NCI-H82 (cell line): ENCODE measurements around the gene MAGI2.

ENCODE experiments used
- DNase-seq: peaks from one replicate; lab custom pipeline; 2025; lab: John Stamatoyannopoulos, UW

MAGI2 gene

DNA sequence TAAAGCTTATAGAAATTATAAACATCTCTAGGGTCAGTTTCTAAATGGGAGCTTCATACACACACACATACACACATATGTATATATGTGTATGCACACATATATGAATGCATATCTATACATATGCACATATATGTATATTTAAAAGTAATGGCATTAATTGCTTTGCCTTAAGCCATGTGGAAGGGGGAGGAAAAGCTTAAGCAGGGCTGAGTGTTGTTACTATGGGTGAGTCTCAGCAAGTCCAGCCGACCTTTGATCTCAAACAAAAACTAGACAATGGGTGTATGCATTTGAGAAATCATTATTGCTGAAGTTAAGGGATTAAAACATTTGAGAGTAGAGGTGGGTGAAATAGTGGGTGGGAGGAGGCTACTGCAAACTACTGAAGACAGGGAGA is 546.7 kb downstream of the MAGI2 start:
- DNase-seq: no peak

DNA sequence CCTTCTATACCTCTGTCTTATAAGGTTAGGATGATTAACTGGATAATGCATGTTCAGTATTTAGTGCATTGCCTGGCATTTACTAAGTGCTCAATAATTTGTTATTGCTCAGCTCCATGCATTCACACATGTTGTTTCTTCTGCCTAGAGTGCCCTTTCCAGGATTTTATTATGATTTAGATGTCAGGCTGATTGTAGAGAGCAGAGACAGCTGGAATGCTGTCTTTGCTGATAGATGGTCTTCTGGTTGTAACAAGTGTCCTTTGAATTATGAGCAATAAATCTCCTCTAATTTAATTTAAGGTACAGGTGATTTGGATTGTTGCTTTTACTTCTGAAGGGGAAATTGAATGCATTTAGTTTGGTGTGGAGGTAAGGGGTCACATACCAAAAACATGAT is 548.0 kb downstream of the MAGI2 start:
- peak; percentile 44 for DNase-seq

DNA sequence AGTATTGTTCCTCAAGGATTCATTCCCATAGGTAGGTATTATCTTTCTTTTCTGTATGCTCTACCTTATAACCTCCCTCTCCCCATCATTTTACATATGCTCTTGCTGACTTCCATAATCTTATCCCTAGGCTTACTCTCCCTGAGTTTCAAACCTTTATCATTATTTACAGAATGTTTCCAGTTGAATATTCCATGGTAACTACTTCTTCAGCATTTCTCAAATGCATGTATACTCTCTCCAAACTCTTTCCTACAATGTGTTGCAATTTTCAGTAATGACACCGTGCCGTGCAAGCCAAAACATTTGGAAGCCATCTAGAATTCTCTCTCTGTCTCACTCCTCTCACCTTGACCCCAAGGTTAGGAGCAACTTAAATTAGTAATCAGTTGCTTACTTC is 548.5 kb downstream of the MAGI2 start:
- no peak for DNase-seq

- DNase-seq: no peak
Observed at GRCh38 chr7:78901566-78901965, 551.9 kb downstream of the MAGI2 start.

DNA sequence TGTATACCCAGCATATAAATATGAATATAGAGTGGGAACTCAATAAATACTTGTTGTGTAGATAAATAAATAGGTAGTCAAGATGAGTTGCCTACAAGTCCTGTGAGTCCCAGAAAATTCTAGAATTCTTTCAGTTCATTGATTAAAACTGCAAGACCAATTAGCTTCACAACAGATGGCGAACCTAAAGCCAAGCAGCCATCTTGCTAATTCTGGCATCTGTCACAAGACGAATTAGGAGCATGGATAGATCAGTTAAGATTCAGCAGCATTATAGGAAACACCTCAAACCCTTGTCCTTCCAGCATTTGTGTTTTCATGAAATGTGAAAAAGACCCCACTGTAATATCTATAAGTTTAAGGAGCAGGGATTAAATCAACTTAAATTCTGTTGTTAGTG is 552.7 kb downstream of the MAGI2 start:
- DNase-seq: peak; percentile 88

DNA sequence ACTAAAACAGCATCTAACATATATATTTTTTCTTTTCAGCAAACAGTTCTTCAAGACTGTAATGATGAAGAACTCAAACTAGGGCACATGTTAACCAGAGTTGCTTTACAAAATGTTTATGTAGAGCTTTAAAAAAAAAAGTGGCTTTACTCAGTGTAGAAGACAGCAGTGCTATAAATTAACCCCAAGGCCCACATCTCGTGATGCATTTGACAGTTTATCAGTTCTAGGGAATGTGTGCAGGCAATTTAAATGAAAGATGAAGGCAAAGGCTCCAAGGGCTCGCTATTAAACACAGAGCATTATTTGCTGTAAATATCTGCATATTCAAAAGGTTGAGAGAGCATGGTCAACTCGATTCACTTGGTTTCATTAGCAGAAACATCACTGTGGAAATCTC is 558.1 kb downstream of the MAGI2 start:
- DNase-seq: no peak

DNA sequence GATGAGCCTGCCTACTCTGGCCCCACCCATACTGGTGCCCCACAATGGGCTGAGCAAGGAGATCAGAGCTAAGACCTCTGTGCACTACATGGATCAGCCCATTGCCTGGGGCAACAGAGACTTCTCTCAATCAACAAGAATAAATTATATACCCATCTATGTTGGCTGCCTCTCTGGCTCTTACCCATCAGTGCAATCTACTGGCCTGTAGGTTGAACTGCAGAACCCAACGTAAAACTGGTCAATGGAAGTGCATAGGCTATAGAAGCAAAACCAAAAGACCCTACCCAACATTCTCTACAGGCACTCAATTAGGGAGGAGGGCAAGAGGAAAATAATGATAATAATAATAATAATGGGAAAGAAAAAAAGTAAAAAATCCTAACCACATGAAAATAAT is 574.3 kb downstream of the MAGI2 start:
- DNase-seq: no peak

- no peak for DNase-seq
Observed at GRCh38 chr7:78873117-78873516, 580.4 kb downstream of the MAGI2 start.

- no peak for DNase-seq
Observed at GRCh38 chr7:78864339-78864738, 589.1 kb downstream of the MAGI2 start.

- DNase-seq: no peak
Observed at GRCh38 chr7:78863281-78863680, 590.2 kb downstream of the MAGI2 start.

DNA sequence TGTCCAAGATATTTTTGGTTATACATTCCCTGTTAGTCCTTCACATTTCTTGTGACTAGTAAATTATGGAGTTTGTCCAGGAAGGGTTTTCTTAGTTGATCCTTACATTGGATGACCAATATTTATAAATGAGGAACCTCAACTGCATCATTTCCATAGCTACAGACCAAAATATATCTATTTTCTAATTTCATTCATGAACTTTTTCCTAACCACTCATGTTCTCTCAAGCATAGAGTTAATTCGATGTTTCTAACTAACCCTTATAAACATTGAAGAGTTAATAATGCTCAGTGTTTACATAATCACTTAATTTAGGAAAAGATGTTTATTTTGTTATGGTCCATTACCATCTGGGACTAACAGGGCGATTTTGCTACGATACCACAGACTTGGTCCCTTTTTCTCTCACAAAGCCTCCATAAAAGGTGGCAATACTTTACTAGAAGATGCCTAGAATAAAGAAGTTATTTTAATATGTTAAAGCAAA is 591.0 kb downstream of the MAGI2 start:
- no peak for DNase-seq

DNA sequence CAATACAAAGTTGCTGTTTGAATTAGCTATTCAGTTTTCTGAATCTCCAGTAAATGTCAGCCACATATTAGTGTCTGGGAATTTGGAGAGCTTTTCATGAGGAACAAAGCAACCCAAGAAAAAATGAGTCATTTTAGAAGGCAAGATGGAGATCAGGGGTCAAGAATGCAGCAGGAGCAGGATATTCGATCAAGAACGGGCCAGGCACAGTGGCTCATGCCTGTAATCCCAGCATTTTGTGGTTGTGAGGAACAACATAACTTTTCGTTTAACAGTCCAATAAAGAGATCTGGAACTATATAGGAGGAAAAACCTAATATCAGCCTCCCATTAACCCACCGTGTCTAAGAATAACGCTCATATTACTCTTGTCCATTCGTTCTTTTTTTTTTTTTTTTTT is 600.5 kb downstream of the MAGI2 start:
- DNase-seq: no peak

DNA sequence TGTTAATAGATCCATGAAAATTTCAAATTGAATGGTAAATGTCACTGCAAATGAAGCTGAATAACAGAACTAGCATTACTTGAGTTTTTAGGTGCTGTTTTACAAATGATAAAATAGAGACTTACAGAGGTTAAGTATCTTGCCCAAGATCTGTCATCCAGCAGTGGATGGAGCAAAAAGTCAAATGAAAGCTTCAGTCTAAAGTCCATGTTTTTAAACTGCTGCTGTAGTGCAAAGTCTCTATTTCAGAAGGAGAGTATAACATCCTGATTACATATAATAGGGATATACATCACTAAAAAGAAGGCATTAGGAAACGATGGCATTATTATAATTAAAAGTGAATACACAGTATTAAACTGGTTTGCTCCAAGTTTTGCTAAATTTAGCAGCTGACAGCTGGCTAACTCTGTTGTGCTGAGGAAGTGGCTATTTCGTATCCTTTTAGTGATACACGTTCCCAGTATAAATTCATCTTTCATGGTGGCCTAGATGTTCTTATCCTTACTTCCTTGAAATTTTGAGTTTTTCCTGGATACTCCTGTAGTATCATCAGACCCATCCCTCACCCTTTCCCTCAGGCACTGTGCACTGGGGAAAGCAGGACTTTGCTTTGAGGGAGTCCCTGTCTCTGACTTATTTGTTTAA is 603.2 kb downstream of the MAGI2 start:
- no peak for DNase-seq

GRCh38 chr7:78845155-78845554 is 608.3 kb downstream of the MAGI2 start:
- DNase-seq: no peak

- no peak for DNase-seq
Observed at GRCh38 chr7:78842068-78842467, 611.4 kb downstream of the MAGI2 start.

- no peak for DNase-seq
Observed at GRCh38 chr7:78835897-78836296, 617.6 kb downstream of the MAGI2 start.

DNA sequence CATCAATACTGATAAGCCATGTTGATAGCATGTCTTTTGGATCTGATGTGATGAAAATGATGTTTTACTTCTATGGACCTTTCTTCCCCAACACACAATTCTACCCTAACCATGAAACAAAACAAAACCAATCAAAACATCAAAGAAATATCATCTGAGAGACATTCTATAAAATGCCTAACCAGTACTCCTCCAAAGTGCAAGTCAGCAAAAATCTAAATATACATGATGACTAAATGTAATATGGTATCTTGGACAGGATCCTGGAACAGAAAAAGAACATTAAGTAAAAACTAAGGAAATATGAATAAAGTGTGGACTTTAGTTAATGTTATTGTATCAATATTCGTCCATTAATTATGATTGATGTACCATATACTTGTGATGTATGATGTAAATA is 625.1 kb downstream of the MAGI2 start:
- no peak for DNase-seq

GRCh38 chr7:78803501-78804127 is 649.9 kb downstream of the MAGI2 start:
- no peak for DNase-seq

- DNase-seq: no peak
Observed at GRCh38 chr7:78794101-78794500, 659.4 kb downstream of the MAGI2 start.

DNA sequence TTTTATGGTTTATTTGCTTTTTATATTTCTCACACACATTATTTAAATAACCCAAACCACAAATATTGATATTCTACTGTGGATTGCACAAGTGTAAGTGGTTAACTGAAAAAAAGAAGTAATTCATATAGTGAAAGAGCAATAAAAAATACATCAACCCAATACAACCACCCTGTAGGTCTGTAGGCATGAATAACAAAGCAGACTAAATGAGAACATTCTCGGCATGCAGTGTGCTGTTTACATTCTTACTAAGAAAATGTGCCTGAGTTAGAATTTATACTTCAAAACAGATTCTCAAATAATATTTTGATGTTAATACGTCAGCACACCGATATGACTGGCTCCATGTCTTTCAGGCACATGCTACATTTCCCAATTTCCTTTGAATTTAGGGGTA is 660.8 kb downstream of the MAGI2 start:
- DNase-seq: no peak

DNA sequence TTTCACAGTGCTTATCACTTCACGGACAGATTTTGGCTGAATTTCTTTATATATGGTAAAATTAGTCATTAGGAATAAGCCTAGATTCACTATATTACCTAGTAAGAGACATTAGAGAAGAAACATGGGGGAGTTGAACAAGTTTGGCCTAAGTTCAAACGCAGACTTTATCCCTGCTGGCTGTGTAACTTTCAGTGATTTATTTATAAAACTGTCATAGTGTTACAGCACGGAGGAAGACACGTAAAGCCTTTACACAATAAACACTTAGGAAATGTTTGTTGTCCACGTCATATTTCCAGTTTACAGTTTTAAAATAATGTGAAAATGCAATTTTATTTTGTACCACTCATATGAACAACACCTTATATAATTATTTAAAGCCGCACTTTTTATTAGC is 661.5 kb downstream of the MAGI2 start:
- no peak for DNase-seq

DNA sequence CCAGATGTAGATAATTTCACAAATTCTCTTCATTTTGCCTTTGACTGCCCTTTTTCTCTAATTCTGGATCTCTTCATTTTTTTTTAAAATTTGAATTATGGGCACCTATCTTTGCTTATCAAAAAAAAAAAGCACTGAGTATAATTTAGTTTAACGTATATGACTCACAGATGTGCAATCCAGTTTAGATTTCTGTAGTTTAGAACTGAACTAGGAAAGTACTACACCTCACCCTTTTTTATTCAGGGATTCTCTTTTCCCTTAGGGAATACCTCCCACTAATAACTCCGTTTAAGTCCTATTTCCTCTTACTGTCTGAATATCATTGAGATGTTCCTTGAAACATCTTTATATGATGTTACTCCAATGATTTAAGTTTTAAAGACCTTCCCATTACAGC is 665.0 kb downstream of the MAGI2 start:
- no peak for DNase-seq

- DNase-seq: no peak
Observed at GRCh38 chr7:78787854-78788253, 665.6 kb downstream of the MAGI2 start.

DNA sequence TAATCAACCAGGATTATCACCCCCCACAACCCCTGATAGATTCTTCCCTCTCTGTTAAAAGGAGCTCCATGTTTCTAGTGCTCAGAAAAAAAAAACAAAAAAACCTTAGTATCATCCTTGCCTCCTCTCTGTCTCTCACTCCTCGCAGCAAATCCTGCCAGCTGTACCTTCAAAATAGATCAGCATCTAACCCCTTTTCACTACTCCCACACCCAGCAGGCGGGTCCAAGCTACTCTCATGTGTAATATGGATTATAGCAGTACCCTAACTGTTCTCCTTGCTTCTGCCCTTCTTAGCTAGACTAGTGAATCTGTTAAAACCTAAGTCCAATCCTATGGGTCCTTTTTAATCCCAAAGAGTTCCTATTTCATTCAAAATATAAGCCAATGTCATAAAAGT is 667.4 kb downstream of the MAGI2 start:
- DNase-seq: no peak
